ENCODE data around the gene FAM186B.
A peak's percentile ranks its signal among the peaks of the same experiment; 100 is the strongest.

The FAM186B gene

DNA sequence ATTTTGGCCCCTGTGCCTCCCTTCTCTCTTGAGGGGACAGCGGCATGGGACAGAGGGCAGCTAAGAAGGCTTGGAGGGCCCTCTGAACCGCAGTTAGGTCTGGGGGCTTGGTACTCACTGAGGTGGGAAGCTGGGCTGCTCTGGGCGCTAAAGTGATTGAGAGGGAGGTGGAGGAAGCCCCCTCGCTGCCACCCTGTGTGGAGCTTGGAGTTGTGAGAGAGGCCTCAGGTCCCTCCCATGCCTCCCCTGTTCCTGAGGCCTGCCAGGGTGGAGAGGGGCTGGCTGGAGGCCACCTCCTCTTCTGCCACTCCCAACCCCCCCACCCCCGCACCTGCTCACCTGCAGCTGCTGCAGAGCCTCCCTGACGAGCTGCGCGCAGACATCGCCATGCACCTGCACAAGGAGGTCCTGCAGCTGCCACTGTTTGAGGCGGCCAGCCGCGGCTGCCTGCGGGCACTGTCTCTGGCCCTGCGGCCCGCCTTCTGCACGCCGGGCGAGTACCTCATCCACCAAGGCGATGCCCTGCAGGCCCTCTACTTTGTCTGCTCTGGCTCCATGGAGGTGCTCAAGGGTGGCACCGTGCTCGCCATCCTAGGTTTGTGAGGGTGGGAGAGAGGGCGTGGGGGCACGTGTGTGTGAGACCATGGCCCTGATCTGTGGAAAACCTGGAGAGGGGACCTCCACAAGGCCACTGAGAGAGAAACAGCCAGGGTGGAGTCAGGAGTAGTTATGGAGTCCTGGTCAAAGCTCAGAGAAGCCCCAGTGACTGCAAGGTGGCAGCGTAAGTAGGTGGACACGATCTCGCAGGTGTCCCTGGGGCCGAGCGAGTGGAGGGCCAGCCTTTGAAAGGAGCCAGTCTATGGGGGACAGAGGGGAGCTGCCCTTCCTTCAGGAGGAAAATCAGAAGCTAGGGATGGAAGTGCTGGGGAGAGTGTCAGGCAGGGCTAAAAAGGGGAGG, 55.4 kb downstream of the FAM186B start:
- DNase-seq = no peak

DNA sequence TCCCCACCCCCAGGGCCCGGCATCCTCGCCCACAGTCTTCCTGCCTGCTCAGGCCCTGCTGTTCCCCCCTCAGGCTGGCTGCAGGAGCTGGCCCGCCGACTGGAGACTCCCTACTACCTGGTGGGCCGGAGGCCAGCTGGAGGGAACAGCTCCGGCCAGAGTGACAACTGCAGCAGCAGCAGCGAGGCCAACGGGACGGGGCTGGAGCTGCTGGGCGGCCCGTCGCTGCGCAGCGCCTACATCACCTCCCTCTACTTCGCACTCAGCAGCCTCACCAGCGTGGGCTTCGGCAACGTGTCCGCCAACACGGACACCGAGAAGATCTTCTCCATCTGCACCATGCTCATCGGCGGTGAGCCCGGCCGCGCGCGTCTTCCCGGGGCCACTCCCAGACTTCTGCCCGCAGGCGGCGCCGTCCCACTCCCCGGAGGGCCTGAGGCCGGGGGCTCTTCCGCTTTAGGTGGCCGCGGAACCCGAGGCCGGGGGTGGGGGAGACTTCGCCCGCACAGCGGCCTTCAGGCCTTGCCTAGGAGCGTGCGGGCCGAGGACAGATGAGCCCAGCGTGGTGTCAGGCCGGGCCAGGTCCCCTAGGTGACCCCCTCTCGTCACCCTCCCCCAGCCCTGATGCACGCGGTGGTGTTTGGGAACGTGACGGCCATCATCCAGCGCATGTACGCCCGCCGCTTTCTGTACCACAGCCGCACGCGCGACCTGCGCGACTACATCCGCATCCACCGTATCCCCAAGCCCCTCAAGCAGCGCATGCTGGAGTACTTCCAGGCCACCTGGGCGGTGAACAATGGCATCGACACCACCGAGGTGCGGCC, 56.4 kb downstream of the FAM186B start:
- no peak for DNase-seq

DNA sequence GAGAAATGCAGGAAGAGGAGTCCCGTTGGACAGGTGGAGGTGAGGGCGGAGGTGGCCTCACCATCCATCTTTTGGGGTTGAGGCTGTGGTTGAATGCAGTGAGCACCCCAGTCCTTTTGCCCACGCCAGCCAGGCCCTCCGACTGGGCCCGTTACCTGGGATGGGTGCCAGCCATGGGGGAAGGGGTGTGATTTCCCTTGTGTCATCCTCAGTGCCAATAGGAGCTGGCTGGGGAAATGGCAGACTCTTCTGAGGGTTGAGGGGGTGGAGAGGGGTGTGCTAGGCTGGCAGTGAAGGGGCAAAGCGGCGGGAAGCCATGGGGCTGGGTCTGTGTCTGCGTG, 57.0 kb downstream of the FAM186B start:
- DNase-seq = no peak

DNA sequence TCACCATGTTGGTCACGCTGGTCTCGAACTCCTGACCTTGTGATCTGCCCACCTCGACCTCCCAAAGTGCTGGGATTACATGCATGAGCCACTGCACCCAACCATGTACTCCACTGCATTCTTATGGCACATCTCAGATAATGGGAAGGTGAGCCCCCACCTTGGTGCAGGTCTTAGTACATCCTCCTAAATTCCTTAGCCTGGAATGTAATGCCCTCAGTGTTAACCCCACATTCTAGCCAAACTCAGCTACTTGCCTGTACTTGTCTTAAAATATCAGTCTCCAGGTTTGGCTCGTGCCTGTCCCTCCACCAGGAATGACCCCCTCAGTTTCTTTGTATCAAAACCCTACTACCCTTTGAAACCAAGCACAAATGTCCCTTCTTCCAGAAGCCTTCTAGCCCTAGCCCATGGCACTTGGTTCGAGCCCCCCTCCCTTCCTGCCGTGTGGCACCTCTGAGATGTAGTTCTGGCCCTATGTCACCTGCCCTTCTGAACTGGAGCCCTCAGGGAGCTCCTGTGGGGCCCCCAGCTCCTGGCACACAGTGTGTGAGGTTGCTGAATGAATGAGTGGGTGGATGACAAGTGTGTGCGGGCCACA, 58.2 kb downstream of the FAM186B start:
- DNase-seq = no peak

DNA sequence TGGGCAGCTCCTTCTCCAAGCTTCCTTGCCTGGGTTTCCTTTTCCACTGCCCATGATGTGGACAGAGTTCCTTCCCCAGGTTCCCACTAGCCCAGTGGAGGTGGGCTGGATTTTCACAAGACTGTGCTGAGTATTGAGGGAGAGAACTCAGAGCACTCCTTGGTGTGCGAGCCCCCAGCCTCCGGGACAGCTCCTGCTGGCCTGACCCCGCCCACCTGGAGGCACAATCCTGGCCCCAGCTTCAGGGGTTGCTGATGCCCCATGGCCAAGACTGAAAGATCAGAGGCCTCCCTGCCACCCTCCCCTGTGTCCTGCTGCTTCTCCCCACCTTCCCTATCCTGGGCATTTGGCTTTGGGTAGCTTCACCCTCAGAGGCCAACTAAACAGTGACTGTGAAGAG, 59.0 kb downstream of the FAM186B start:
- no peak for DNase-seq

DNA sequence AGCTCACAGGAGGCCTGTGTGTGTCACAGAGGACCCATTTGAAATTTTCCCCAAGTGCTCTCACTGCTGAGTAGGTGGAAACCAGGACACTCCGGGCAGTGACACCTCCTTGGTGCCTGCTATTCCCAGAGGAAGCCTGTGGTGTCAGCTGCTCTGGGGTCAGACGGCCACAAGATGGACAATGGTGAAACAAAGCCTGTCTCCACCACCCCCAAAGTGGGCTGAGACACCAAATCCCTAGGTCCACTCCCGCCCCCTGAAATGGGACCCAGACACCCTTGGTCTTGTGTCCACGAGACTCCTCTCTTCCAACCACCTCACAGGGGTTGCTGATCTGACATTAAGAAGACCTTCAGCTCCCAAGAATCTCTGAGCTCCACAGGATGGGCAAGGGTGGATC, 59.6 kb downstream of the FAM186B start:
- no peak for DNase-seq

DNA sequence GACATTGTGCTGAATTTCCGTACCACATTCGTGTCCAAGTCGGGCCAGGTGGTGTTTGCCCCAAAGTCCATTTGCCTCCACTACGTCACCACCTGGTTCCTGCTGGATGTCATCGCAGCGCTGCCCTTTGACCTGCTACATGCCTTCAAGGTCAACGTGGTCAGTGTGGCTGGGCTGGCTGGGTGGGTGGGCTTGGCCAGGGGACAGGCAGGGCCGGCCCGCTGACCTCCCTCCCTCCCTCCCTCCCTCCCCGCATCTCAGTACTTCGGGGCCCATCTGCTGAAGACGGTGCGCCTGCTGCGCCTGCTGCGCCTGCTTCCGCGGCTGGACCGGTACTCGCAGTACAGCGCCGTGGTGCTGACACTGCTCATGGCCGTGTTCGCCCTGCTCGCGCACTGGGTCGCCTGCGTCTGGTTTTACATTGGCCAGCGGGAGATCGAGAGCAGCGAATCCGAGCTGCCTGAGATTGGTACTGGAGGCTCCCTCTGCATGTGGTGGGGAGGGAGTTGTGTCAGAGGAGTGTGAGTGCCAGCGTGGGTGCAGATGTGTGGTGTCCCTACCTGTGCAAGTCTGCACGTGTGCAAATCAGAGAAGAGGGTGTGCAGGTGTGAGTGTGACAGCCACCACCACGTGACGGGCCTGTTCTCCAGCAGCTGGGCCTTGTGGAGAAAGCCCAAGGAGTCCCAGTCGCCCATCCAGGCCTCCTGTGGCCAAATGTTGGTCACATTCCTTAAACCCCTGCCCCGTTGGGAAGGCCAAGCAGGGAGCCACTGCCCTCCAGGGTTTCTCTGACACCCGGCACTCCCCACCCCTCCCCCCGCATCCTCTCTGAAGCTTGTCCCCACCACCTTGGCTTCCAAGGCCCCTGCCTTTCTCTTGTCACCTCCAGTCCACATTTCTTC, 61.3 kb downstream of the FAM186B start:
- DNase-seq = no peak

DNA sequence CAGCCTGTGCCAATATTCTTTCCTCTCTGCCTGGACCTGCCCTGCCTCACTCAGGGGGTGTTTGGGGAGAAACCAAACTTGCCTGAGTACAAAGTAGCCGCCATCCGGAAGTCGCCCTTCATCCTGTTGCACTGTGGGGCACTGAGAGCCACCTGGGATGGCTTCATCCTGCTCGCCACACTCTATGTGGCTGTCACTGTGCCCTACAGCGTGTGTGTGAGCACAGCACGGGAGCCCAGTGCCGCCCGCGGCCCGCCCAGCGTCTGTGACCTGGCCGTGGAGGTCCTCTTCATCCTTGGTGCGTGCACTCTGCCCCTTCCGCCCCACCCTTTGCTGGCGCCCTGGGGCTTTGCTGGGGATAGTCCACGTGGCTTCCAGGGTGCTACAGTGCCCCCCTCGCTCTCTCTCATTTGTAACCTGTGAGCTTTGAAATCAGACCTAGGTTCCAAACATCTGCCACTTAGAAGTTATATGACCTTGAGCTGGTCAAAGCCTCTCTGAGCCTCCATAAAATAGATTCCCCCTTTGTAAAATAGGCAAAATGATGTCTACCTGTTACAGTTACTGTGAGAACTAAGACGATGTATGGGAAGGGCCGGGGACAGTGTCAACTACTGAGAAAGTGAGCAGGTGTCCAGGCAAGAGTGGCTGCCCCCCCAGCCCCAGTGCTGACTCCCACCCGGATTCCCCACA, 62.1 kb downstream of the FAM186B start:
- no peak for DNase-seq

DNA sequence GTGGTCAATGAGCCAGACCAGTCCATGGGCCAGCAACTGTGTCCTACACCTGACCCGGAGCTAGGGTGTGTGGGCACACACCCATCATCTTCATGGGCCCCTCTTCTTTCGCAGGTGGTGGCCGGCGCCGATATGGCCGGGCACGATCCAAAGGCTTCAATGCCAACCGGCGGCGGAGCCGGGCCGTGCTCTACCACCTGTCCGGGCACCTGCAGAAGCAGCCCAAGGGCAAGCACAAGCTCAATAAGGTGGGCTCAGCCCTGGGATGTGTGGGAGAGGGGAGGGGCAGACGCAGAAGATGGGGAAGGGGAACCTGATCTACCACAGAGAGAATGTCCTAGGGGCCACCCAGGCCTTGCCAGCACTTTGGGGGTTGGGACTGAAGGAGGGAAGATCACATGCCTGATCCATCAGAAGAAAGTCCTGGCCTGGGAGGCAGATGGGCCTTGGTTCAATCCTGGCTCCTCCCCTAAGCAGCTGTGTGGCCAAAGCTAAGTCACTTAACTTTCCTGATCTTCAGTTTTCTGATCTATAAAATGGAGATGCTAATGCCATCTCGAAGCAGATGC, 62.8 kb downstream of the FAM186B start:
- no peak for DNase-seq

DNA sequence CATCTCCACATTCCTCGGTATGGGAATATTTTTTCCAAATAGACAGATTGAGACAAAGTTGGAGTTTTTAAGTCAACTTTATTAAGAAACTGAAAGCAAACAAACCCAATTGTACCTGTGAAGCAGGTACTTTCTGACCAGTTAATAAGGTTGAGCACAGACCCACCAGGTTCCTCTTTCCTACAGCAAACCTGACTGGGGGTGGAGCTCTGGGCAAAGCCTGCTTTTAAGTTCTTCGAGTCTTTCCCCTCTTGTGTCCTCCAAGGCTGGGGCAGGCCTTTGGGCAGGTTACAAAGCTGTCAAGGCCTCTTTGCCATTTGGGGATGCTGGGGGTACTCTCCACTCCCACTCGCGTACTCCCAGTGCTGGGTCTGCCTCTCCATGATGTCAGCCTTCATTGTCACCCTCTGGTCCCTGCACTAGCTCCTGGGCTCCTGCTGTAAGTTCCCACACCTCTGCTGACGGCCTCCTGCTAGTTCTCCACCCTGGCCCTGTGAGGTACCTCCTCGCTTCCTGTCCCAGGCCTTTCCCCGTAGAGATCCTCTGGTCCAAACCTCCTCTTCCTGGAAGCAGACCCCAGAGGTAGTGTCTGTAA, 63.4 kb downstream of the FAM186B start:
- DNase-seq = no peak

DNA sequence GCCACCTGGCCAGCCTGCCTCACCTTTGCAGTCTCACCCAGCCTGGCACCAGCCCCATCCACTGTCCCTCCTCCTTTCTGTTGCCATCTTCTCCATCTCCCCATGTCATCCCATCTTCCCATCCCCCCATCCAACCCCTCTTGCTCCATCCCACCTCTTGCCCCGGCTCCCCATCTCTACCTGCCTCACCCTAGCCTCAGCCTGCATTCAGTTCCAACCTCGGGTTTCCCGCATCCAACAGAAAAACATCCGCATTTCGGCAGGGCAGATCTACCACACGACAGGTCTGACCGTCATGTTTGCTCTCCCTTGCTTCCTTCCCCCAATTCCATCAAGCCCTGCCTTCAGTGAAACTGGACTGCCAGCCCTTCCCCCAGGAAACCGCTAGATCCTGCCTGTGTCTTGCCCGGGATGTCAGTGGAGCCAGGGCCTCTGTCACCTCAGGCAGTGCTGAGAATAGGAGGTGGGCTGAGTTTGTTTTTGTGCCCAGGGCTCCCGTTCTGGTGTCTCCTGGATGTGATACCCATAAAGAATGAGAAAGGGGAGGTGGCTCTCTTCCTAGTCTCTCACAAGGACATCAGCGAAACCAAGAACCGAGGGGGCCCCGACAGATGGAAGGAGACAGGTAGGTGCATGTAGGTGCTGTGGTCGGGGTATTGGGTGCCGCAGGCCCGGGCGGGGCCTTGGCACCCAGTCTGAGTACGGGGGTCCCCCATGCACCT, 64.1 kb downstream of the FAM186B start:
- DNase-seq = no peak

DNA sequence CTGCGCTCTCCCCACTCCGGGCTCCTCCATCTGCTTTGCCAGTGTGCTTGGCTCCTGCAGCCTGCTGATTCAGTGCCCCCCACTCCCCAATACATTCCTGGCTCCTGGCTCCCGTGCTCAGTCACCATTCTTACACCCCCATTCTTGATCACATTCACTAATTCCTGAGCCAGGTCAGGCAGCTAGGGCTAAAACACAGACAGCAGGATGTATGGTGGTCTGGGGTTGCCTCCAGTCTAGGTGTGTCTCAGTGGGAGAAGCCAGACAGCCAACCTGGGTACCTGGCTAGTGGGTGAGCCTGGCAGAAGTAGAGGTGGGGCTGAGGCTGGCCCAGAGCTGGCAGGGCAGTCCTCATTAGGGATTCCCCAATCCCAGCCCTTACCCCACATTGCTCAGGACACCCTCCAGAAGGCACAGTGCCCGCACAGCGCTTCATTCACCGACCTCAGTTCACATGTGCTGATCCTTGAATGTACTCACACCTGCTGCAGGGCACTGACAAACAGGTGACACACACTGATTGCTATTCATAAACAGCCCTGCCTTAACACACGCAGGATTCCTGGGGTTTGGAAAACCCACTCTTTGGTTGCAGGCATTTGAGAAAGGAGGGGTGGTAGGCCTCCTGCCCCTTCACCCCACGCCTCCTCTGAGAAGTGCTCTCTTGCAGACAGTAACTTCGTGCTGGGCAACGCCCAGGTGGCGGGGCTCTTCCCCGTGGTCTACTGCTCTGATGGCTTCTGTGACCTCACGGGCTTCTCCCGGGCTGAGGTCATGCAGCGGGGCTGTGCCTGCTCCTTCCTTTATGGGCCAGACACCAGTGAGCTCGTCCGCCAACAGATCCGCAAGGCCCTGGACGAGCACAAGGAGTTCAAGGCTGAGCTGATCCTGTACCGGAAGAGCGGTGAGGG, 65.0 kb downstream of the FAM186B start:
- no peak for DNase-seq

DNA sequence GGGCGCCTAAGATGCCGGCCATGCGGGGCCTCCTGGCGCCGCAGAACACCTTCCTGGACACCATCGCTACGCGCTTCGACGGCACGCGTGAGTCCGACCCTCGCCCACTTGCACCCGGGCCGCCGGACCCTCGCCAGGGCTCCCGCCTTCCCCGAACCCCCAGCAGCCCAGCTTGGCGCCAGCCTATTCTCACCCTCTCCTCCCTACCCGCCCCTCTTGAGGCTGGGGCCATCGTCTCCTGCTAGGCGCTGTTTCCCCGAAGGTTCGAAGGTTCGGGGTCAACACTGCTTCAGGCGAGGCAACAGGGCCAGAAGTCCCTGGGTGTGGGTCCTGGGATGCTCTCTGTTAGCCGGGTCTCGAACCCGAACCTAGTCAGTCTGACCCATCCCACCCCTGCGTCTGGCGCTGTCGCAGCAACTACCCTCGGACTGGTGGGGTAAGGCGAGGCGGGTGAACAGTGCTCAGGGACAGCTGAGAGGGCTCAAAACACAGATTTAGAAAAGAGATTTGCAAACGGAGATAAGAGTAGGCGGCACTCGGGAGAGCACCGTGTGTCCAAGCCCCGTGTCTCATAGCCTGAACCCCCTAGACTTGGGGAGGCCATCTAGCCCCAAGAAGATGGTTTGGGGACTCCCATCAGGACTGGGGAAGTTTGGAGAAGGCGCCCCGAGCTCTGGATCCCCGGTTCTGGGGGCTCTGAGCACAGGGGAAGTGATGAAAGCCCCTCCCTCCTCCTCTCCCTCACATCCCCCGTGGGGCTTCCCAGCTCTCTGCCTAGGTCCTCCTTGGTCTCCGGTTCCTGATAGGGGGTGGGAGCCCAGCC, 65.8 kb downstream of the FAM186B start:
- no peak for DNase-seq

DNA sequence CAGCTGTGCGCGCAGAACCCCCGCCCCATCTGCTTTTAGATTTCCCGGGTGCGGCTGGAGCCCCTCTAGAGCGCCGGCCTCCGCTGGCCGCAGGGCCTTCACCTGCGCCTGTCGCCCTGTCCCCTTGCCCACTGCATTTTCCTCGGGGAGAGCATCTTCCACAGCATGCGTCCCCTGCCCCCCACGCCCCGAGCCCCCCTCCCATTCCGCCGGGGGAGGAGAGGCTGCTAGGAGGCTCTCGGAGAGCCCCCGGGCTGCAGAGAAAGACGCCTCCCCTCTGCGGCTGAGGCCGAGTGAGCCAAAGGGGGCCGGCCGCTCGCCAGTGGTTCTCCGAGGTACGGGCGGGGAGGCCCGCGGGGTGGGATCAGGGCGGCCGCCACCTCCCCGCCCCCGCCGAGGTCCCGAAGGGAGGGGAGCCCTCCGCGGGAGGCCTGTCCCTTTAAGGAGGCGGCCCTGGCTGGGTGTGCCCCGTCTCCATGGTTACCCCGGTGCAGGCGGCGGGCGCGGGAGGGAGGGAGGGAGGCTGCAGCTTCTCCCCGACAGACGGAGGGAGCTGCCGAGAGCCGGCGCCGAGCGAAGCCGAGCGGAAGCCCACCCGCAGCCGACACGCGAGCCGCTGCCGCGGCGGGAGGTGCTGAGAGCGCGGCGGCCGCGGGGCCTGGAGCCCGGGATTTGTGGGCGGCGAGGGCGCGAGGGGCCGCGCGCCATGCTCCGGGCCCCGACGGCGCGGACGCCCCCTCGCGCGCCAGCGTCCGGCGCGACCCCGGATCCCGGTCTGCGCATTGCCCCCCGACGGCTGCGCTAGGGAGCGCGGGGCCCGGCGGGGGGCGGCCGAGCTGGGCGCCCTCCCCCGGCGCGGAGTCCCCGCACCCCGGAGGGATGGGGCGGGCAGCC, 66.7 kb downstream of the FAM186B start, which contains the start of gene KCNH3:
TSS of gene KCNH3 (plus strand) at position 521 of the 894 bp plus-strand sequence. CDS start 387 bp downstream, outside the sequence.
- peak; percentile 85 for DNase-seq

DNA sequence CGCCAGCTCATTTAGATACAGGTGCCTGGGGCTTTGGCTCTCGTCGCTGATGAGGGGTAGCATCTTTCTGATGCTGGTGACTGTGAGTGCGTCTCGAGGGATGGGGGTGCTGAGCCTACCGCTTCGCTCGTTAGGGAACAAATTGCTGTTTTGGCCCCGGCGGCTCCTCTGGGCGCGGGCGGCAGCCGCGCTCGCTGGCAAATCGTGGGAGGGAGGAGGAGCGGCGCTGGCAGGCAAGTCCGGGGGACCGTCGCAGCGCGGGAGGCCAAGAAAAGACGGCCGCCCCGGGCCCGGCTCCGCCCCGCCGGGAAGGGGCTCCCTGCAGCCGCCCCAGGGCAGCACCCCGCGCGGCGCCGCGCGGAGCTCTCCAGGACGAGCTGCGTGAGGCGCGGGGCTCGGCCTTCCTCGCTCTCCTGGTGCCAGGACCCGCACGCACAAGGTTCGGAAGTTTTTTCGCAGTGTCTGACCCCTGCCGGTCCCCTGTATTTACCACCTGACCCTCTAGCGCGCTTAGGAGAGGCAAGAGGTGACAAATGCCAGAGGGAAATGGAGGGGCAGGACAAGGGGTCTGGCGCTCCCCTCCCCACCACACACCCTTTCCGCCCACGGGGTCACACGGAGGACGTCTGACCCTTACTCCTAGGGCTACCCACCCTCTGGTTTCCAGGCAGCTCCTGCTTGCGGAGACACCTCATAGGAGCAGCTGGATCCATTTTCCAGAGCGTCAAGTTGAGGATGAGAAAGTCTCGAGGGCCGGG, 67.5 kb downstream of the FAM186B start:
- no peak for DNase-seq
